DMS114 treated with DMSO at 0.1 percent for 48 hours (cell line): ENCODE measurements around the gene CHAD.
A peak's percentile ranks its signal among the peaks of the same experiment; 100 is the strongest.

ENCODE experiments used
- DNase-seq: peaks from one replicate; lab custom pipeline; 2025; ENCODE audit not compliant: unreplicated experiment; lab: John Stamatoyannopoulos, UW

CHAD gene

GRCh38 chr17:50495217-50495823, 26.6 kb upstream of the CHAD start:
- DNase-seq: no peak

GRCh38 chr17:50493744-50494143, 25.1 kb upstream of the CHAD start:
- no peak for DNase-seq

- DNase-seq: no peak
These were observed 23.5 kb upstream of the CHAD start for GRCh38 chr17:50492214-50492613.

GRCh38 chr17:50491505-50491904, 22.8 kb upstream of the CHAD start:
- no peak for DNase-seq

GRCh38 chr17:50488880-50489279, 20.2 kb upstream of the CHAD start:
- DNase-seq: no peak

- no peak for DNase-seq
These were observed 18.8 kb upstream of the CHAD start for GRCh38 chr17:50487213-50488096.

GRCh38 chr17:50484386-50485155, 15.9 kb upstream of the CHAD start:
- no peak for DNase-seq

GRCh38 chr17:50483266-50483665, 14.6 kb upstream of the CHAD start:
- no peak for DNase-seq

- peak; percentile 50 for DNase-seq
These were observed 13.8 kb upstream of the CHAD start for GRCh38 chr17:50482516-50482915.

- DNase-seq: no peak
These were observed 13.4 kb upstream of the CHAD start for GRCh38 chr17:50482110-50482509.

GRCh38 chr17:50481648-50482047, 13.0 kb upstream of the CHAD start:
- no peak for DNase-seq

GRCh38 chr17:50480854-50481490, 12.3 kb upstream of the CHAD start:
- no peak for DNase-seq

- no peak for DNase-seq
These were observed 11.6 kb upstream of the CHAD start for GRCh38 chr17:50480142-50480764.

GRCh38 chr17:50479522-50480141, 11.0 kb upstream of the CHAD start:
- peak; percentile 70 for DNase-seq

GRCh38 chr17:50478391-50479381, 10.0 kb upstream of the CHAD start, which contains the start of gene RSAD1:
Gene RSAD1, plus strand, starts transcription at chr17:50478860. Its CDS starts 25 bp downstream, at chr17:50478885.
- DNase-seq: peak; percentile 85

- DNase-seq: no peak
These were observed 9.3 kb upstream of the CHAD start for GRCh38 chr17:50477976-50478375.

GRCh38 chr17:50476545-50477315, 8.1 kb upstream of the CHAD start:
- DNase-seq: no peak
